Measurements from ENCODE around the gene STRAP. TPM values are rescaled to one million over a fixed set of nuclear protein-coding genes. Genes with fewer than 3 reads are reported as not detected.

The STRAP gene, protein sequence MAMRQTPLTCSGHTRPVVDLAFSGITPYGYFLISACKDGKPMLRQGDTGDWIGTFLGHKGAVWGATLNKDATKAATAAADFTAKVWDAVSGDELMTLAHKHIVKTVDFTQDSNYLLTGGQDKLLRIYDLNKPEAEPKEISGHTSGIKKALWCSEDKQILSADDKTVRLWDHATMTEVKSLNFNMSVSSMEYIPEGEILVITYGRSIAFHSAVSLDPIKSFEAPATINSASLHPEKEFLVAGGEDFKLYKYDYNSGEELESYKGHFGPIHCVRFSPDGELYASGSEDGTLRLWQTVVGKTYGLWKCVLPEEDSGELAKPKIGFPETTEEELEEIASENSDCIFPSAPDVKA
- total RNA-seq = 89.4 and 93.5 TPM in 2 replicates

DNA sequence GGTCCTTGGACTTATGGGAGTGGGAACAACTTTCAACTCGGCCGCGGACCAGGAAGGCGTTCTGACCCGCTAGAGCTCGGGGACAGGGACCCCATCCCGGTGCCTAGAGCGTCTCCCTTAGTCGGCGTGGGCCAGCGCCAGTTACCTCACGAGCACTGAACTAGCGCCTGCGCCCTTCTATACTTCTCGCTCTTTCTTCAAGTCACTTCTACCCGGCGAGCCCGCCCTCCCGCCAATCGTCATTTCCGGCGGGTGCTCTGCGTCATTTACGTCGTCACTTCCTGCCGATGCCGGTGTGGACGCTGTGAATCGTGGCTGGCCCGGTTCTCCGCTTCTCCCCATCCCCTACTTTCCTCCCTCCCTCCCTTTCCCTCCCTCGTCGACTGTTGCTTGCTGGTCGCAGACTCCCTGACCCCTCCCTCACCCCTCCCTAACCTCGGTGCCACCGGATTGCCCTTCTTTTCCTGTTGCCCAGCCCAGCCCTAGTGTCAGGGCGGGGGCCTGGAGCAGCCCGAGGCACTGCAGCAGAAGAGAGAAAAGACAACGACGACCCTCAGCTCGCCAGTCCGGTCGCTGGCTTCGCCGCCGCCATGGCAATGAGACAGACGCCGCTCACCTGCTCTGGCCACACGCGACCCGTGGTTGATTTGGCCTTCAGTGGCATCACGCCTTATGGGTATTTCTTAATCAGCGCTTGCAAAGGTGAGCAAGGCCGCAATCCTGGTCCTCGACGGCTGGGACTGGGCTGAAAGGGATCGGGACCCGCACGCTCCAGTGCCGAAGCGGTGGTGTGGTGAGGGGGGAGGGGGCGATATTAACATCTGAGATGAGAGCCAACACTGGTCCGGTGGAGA, at the start of gene STRAP:
Gene STRAP (plus strand): TSS at position 270 of the 854 bp plus-strand sequence. CDS start 321 bp downstream, at position 591.
- intact Hi-C loops (cut with micrococcal nuclease) = loop anchor here (1.0 to 10.0 kb wide), 9 partner anchors 16 to 1498 kb away; partner anchors contain the start of genes ARHGDIB, C12orf60, DERA and EPS8

DNA sequence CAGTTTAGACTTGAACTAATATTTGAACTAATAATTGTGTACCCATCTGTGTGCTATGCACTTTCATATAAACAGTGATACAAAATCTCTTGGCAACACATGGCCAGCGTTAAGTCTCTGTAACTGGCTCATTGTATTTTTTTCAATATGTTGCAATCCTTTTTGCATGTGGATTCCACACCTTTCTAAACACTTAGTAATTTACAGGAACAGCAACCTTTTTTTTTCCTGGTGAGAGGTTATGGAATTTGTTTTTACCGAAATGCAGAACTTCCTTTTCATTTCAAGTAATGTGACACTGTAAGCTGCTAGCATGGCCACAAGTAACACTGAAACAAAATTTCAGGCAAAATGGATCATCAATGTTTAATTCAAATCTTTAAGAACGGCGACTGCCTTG, 47.6 kb upstream of the STRAP start:
- intact Hi-C loops (cut with micrococcal nuclease) = no loop called here

DNA sequence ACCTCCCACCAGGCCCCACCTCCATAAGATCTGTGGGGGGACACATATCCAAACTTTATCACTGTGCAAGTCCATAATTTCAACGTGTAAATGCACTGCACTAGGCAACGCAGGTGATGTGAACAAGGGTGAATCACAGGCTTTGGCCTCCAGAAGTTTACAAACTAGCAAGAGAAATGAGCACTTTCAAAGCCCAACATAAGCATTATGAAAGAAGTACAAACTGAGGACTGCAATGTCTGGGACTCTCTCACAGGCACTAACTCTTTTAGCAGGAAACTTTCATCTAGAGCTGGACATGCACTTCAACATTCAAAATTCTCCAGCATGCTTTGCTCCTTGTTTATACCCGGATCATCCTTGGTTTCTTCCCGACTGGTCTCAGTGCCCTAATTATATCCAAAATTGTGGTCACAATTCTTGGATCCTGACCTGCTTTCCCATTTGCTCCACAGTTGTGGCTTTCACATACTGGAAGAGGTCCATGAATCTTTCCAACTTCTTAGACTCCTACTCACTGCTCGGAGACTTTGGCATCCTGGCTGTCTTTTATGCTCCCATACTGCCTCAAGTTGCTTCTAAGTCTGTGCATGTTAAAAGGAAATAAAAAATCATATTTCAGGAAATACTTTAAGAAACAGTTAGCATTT, 44.9 kb upstream of the STRAP start:
- intact Hi-C loops (cut with micrococcal nuclease) = no loop called here

DNA sequence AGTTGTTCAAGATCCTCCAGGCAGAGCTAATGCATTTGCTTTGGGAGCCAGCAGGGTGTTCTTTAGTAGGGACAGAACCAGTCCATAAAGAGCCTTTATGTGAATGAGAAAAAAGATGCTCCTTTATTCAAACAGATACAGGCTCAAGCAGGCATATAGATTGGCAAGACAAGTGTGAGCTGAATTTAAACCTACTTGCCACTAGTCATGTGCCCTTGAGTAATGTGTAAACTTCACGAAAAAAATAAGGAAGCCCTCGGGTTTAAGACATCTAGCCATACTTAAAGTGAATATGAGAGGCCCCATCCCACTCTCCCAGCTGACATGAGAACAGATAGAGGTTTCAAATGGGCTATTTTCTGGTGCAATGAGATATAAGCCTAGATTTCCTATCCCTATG, 43.1 kb upstream of the STRAP start:
- intact Hi-C loops (cut with micrococcal nuclease) = no loop called here

DNA sequence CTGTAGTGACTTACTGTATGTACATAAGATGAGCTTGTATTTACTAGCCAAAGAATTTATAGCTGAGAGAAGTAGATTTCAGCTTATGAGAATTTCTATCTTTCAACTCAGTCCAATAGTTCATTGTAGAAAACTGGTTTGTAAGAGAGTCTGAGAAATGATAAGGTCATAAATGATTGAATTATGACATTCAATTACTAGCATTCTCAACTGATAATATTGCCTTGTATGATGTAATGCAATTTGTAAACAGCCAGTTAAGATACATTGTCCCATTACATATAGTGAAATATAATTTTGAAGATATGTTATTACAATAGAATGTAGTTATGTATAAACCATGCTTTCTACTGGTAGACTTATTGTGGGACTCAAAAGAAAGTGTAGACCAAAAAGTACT, 42.5 kb upstream of the STRAP start:
- intact Hi-C loops (cut with micrococcal nuclease) = no loop called here

DNA sequence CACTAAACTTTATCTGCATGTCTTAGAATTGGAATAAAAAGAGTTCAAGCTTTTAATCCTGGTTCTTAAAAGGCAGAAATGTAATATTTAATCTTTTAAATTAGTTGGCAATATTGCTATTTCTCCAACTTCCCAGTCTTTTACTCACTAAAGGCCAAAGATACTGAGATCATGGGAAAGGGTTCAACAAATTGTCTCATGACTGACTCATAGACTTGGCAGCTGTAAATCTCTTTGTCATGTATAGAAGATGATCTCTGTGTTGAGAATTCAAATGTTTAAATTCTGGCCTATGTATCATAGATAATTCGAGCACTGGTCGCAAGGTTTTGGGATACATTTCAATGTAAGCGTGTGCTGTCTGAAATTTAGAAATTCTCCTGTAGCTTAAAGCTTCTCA, 40.1 kb upstream of the STRAP start:
- intact Hi-C loops (cut with micrococcal nuclease) = no loop called here

DNA sequence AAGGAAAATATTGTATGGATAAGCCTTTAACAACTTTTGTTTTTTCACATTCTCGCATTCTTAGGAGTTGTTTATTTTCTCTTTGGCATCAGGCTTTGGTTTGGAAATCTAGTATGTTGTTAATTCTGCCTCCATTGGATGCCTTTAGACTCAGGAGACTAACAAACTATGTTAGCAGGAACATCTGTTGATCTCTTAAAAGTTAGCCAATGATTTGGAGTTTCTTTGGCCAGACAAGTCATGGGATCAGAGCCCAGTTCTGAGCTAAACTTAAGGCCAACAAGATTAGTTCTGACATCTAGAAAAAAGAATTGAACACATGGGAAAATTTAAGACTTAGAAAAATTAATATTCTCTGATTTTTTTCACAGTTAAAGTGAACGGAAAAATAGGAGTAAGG, 35.3 kb upstream of the STRAP start:
- intact Hi-C loops (cut with micrococcal nuclease) = no loop called here

DNA sequence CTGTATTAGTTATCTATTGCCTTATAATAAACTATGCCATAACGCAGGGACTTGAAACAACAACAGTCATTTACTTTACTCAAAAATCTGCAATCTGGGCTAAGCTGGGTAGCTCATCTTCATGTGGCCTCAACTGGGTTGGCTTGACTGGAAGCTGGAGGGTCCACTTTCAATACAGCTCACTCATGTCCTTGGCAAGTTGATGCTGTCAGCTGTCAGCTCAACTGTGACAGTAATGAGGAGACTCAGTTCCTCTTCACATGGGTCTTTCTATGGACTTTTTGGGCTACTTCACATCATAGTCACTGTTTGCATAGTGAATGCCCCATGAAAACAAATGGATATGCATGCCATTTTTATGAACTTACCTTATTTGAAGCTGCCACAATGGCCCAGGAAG, 33.6 kb upstream of the STRAP start:
- intact Hi-C loops (cut with micrococcal nuclease) = no loop called here

DNA sequence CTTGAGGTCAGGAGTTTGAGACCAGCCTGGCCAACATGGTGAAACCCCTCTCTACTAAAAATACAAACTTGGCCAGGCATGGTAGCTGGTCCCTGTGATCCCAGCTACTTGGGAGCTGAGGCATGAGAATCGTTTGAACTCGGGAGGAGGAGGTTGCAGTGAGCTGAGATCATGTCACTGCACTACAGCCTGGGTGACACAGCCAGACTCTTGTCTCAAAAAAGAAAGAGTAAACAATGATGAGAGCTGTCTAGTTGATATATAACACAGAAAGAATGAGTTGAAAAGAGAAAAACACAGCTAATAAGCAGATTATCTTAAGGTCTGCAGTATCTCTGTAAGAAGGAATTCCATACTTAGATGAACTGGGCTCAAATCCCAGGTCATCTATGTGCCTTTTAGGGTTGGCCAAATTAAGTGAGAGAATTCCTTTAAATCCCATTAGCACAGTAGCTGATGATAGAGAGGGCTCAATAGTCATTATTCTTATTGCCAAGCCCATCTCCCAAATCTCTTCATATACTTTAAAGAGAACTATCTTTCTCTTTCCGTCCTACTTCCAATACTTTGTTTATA, 31.1 kb upstream of the STRAP start:
- intact Hi-C loops (cut with micrococcal nuclease) = no loop called here

DNA sequence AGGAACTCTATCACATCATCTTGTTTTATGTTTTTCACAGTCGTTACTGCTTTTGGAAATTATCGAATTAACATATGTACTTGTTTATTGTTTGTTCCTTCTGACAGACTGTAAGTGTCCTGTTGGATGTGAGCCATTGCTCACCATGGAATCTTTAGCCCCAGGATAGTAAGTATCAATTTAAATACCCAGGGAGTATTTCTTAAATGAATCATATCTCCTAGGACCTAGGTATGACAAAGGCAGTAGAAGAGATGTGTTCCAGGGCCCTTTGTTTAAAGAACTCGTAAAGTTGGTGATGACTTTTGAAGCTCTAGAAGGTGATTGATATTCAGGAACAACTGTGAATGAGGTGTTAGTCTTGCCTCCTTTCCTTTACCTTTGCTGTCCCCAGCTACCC, 30.3 kb upstream of the STRAP start:
- intact Hi-C loops (cut with micrococcal nuclease) = no loop called here

DNA sequence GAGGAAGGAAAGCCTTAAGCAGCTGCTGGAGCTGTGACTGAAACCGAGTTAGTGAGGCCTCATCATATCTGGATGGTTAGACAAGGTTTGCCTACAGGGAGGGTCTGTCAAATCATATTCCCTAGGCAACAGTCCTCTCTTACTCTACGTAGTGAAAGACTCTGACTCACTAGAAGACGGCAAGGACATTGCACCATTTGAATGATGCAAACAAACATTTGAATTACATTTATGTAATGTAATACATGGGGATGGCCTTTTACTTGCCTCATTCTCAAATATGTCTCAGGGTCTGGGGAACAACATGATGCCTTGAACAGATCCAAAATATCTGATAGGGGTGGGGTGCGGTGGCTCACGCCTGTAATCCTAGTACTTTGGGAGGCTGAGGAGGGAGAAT, 29.8 kb upstream of the STRAP start:
- intact Hi-C loops (cut with micrococcal nuclease) = no loop called here

DNA sequence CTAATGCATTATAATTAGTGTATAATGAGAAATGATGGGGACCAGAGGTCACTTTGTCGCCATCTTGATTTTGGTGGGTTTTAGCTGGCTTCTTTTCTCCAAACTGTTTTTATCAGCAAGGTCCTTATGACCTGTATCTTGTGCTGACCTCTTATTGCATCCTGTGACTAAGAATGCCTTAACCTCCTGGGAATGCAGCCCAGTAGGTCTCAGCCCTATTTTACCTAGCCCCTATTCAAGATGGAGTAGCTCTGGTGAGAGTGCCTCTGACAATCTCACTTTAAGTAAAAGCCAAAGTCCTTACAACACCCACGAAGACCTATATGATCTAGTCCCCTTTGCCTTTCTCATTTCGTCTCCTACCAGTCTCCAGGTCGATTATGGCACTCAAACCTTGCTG, 28.3 kb upstream of the STRAP start:
- intact Hi-C loops (cut with micrococcal nuclease) = no loop called here

DNA sequence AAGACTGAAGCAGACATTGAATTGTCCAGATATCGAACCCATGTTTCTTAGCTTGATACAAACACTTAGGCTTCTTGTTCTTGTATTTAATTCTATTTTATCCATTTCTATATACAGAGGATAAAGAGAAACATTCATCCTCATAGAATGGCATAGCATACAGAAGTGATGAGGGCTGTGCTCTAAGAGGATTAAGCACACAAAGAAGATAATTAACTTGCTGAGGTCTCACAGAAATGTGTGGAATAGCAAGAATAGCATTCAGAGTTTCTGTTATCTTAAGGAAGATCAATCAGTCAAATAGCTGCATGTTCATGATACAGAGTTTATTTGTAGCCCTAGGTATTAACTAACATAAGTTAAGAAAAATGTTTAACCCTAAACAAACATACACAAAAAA, 27.3 kb upstream of the STRAP start:
- intact Hi-C loops (cut with micrococcal nuclease) = loop anchor here (5.0 kb wide), 1 partner anchor 578 kb away; no protein-coding TSS in a partner anchor

DNA sequence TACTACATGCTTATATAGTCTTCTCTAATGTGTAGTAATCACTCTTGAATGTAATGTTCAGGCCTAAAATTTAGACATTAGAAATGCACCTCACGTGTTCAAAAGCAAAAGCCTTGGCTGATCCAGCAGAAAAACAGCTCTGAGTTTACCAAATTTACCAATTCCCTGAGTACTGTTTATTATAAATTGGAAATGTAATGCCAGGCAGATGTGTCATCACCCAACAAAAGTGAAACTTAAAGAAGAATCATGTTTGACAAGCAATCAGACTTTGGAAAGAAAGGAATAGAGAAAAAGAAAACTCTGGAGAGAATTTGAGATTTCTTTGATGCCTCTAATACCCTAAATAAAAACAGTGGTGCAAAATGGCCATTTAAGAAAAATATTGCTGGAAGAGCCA, 26.5 kb upstream of the STRAP start:
- intact Hi-C loops (cut with micrococcal nuclease) = loop anchor here (1.0 to 5.0 kb wide), 3 partner anchors 265 to 578 kb away; no protein-coding TSS in a partner anchor

DNA sequence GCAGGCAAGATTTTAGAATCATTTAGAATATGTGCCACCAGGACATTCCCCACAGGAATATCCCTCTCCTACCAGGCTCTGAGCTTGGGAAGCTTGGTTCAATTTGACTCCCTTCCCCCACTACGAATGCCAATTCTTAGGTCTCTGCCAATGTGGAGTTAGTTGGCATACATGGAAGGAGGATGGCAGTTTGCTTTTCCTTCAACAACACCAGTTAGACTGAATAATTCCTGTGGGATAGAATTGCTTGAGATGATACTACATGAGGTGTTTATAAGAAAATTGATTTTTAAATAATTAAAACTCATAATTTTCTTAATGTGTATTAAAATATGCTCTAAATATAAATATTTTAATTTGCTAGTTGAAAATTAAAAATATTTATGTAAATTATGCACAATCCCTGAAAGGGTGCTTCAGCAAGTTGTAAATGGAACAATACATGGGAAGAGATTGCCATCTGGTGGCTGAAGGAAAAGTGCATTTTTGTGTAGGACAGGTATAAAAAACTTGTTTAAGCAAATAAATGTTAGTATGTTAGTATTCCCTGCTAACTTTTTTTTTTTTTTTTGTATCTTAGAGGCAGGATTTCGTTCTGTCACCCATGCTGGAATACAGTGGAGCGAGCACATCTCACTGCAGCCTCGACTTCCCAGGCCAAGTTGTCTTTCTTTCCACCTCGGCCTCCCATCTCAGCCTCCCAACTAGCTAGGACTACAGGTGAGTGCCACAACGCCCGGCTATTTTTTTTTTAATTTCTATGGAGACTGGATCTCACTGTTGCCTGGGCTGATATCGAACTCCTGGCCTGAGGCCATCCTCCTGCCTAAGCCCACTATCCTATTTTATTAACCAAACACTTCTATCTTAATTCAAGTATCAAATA, 25.8 kb upstream of the STRAP start:
- intact Hi-C loops (cut with micrococcal nuclease) = loop anchor here (1.0 to 5.0 kb wide), 3 partner anchors 266 to 579 kb away; no protein-coding TSS in a partner anchor

DNA sequence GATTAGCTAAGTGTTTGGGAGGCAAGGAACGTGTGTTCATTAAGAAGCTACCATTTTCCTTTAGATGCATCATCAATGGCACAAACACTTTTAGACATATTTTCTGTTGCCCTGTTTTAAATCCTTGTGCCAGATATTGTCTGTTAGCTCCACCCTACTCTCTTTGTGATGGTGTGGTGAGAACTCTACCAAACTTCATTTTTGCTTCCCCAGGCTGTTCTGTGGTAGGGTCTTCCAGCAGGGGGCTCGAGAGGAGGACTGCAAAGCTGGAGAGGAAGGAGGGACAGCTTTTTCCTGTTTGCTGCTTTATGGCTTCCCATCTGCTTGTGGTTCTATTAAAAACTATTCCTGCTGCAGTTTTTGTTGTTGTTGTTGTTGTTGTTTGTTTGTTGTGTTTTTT, 23.8 kb upstream of the STRAP start:
- intact Hi-C loops (cut with micrococcal nuclease) = loop anchor here (5.0 kb wide), 1 partner anchor 581 kb away; no protein-coding TSS in a partner anchor

DNA sequence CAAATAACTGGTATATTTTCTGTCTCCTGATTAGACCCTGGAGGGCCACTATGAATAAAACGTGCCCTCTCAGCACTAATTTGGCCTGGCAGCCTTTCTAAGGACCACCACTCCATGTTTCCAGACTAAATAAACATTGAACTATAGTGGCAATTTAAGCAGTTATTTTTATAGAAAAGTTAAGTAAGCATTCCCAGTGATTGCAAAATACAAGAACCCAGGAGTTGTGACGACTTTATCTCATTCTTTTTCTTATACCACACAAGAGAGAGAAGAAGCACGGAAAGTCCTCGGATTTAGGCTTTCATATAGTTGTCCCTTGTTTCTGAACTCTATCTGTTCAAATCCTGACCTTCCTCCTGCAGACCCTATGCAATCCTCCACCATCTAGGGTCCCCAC, 23.1 kb upstream of the STRAP start:
- intact Hi-C loops (cut with micrococcal nuclease) = loop anchor here (5.0 kb wide), 1 partner anchor 582 kb away; no protein-coding TSS in a partner anchor

DNA sequence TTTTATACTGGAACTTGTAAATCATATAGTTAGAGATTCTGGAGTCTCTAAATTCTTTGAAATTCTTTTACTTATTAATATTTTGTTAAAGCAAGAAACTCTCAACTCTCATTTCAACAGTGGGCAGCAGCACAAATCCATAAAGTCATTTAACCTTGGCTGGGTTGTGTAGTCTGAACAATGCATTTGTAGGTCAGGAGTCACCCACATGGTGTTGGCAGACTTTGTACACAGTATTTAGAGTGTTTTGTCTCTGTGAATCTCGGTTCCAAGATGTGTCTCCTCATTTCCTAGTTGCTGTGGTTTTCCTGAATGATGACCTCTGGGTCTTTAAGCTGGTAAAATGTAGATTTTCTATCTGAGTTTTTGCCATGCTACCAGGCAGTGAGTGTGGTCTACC, 20.8 kb upstream of the STRAP start:
- intact Hi-C loops (cut with micrococcal nuclease) = no loop called here

DNA sequence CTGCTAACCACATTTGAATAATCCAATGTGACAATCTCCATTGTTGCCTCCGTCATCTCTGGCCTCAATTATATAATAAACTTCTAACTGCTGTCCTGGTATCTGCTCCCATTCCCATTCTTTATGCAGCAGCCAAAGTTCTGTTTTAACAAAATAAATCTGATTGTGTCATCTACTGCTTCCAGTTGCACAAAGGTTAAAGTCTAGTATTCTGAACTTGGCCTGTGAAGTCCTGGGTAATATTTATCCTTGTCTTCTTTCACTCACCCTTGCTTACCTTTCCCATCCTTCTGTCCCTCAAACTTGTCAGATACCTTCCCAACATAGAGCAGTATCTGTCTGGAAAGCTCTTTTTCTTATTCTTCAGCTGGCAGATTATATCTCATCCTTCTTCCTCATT, 19.3 kb upstream of the STRAP start:
- intact Hi-C loops (cut with micrococcal nuclease) = no loop called here

DNA sequence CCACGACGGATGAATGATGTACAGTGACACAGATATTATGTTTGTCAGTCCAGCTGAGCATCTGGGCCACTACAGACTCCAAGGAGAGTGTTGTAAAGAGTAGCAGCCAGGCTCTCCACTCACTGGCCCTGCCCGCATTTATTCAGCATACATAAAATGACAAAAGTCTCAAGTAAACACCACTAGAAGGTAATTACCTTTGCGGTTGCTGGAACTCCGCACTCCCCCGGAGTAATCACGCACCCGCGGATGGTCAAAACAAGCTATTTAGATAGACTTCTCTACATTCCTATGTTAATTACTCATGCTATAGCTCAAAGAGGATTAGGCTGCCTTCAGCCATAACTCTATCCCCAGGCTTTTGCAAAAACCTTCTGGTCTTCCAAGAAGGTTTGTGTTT, 18.8 kb upstream of the STRAP start:
- intact Hi-C loops (cut with micrococcal nuclease) = no loop called here
